Non-pigmented ciliary epithelial cell (primary cell): Measurements from ENCODE around the gene TMEM171.

ENCODE experiments used
- DNase-seq: peaks from one replicate; pipeline ENCODE4 v3.0.0-alpha.2; 2010; ENCODE audit warnings: low read depth

The TMEM171 gene

DNA sequence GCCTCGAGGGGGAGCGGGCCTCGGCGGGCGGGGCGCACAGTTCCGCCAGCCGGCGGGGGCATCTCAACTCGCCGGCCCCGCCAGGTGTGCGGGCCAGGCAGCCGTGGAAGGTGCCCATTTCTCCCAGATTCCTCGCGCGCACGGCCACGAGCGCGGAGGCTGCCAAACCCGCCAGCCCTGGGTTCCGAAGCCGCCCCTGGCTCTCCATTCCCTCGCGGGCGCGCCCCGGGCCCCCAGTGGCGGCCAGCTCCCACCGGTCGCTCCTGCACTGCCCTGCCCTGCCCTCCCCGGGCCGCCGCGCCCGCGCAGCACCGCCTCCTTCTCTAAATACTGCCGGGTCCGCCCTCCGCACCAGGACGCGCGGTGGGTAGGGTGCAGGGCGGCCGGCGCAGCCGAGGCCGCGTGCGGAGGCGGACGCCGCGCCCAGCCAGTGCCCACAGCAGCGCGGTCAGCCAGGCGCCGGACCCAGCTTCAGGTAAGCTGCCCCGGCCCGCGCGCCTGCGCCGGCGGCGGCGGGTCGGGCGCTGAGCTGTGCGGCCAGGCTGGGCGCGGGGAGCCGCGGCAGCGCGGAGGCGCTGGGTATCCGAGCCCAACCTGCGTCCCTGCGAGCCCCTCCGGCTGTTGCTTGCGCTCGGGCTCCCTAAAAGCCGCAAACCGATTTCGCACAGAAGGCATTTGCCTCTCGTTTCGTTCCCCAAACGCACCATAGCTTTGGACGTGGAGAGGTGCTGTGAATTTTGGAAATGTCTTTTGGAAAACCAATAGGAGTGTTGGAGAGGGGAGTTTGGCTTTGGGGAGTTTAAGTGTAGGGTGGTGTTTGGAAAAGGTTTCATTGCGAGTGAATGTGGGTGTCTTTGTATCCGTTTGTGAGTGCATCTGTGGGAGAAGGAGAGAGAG is at the start of gene TMEM171:
TMEM171 (plus strand) TSS at position 354 of the 897 bp plus-strand sequence. CDS start 2,799 bp downstream, outside the sequence.
- DNase-seq = no peak

DNA sequence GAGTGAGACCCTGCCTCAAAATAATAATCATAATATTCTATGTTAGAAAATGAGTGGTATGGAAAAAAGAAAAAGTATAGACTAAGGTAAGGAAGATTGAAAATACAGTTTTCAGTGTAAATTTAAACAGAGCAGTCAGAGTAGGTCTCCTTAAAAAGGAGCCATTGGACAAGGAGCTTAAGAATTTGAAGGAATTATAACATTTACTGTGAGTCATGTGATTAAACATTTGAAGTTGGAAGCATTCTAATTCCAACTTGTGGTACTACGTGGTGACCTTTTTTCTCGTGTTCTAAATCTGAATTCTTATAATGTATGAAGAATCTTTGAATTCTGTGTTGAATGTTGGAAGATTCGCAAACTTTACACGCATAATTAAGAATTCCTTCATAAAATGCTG is 39.3 kb upstream of the TMEM171 start:
- DNase-seq = no peak

GRCh38 chr5:73088026-73088425 is 32.3 kb upstream of the TMEM171 start:
- no peak for DNase-seq

DNA sequence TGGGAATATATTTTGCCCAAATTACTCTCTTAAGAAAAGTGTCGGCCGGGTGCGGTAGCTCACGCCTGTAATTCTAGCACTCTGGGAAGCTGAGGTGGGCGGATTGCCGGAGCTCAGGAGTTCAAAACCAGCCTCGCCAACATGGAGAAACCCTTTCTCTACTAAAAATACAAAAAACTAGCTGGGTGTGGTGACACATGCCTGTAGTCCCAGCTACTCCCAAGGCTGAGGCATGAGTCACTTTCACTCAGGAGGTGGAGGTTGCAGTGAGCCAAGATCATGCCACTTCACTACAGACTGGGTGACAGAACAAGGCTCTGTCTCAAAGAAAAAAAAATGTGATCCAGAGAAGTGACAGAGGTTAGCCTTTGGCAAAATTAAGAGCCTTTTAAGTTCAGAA is 26.4 kb upstream of the TMEM171 start:
- peak; percentile 40 for DNase-seq

GRCh38 chr5:73094415-73094814 is 26.0 kb upstream of the TMEM171 start:
- no peak for DNase-seq

DNA sequence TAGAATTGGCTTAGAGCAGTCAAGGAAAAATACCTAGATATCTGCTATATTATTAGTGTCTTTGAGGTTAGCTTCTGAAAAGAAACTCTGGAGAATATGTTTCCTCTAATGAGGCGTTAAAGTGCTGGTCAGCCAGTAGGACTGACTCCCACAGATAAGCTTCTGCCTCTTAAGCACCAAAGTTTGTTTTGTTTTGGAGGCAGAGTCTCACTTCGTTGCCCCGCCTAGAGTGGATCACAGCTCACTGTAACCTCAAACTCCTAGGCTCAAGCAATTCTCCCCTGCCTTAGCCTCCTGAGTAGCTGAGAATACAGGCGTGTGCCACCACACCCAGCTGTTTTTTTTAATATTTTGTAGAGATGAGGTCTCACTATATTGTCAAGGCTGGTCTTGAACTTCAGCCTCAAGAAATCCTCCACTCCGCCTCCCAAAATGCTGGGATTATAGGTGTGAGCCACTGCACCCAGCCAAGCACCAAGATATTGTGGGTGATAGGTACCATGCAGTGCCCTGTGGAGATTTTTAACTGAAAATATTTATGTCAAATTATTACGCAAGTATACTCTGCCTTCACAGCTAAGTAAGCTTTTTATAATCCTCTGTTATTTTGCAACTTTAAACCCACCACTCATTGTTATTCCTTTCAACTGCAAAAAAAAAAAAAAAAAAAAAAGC is 24.7 kb upstream of the TMEM171 start:
- DNase-seq = no peak

GRCh38 chr5:73096239-73096575 is 24.2 kb upstream of the TMEM171 start:
- DNase-seq = no peak

- DNase-seq = no peak
Measured at GRCh38 chr5:73097740-73098139, 22.6 kb upstream of the TMEM171 start.

DNA sequence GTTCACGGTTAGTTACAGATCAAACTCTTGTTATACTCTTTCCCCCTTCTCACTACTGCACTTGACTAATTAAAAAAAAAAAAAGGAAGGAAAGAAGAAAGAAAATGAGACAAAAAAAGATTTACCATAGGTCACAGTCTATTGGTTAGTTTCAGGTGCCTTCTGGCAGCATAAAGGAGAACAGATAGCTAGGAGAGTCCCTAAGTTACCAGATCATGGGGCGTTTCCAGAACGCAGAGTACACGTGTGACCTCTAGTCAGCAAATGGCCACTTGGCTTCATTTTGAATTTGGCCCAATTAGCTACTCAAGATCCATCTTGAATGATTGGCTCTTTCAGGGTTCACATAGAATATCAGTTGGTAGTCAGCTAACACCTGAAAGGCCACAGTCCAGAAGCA is 20.3 kb upstream of the TMEM171 start:
- no peak for DNase-seq

GRCh38 chr5:73103870-73104299 is 16.5 kb upstream of the TMEM171 start:
- DNase-seq = no peak

DNA sequence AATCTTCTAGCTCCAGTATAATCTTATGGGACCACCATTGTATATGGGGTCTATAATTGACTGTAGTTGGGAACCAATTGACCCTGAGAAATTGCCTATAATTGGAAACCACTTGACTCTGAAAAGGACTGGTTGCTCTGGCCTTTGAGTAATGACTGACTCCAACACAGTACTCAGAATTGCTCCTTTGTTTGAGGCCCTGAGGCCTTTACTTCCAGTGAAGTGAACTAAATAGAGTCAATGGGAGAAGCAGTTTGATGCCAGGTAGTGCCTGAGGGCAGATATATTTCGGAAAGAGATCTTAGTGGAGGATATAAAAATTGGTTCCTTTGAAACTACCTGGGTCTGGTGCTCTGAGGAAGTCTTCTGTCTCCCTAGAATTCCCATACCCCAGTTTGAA is 16.0 kb upstream of the TMEM171 start:
- DNase-seq = no peak

DNA sequence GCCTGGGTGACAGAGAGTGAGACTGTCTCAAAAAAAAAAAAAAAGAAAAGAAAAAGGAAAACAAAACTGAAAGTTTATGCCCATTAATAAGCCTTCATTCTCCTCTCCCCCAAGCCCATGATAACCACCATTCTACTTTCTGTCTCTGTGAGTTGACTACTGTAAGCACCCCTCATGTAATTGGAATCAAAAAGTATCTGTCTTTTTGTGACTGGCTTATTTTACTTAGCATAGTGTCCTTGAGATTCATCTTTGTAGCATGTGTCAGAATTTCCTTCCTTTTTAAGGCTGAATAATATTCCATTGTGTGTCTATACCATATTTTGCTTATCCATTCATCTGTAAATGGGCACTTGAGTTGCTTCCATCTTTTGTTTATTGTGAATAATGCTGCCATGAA is 14.0 kb upstream of the TMEM171 start:
- DNase-seq = no peak

DNA sequence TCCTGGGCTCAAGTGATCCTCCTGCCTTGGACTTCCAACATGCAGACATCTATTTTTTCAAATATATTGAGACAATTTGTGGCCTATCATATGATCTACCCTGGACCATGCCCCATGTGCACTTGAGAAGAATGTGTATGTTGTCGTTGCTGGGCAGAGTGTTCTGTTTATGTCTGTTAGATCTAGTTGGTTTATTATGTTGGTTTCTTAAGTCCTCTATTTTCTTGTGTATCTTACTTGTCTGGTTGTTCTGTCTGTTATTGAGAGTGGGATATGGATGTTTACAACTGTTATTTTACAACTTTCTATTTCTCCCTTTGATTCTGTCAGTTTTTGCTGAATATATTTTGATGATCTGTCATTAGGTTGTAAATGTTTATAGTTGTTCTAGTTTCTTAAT is 10.2 kb upstream of the TMEM171 start:
- DNase-seq = no peak

DNA sequence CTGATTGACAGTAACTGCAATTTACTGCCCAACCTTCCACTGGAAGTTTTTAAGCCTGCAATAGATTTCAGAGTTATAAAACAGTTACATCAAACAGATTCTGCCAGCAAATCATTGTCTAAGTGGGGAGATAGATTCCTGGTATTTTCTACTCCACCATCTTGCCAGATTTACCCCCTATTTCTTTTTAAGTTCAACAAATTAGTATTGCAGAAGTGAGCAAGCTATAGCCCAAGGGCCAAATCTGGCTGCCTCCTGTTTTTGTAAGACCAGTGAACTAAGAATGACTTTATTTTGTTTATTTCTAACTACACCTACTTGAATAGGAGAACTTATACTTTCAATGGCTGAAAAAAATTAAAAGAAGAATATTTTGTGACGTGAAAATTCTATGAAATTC is 8.8 kb upstream of the TMEM171 start:
- no peak for DNase-seq

GRCh38 chr5:73112359-73112758 is 8.0 kb upstream of the TMEM171 start:
- no peak for DNase-seq

DNA sequence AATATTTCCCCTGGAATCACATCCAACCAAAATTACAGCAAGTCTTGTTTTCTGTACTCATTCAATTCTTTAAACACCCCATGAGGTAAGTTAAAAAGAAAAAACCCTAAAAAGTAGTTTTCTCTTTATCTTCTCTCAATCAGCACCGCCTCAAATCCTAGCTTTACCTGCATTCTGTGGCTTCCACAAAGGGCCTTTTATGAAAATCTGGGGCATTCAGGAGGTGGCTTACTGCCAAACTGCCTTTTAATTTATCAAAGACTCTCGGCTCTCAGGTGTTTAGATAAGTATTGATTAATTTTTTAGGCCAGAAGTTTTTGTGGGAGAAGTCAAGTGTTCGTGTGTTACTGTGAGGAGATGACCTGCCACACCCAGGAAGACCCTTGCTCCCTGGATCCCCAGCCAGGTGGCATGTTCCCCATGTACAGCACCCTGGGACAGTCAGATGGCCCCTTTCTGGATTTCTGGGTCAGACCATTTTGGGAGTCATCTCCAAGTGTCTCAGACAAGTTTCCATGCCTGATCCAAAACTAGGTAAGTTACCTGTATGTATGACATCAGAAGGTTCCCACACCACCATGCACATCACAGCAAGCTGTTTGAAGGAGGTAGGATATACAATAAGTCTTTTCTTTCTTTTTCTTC is 6.2 kb upstream of the TMEM171 start:
- no peak for DNase-seq

GRCh38 chr5:73115399-73116051 is 4.8 kb upstream of the TMEM171 start:
- peak; percentile 92 for DNase-seq

DNA sequence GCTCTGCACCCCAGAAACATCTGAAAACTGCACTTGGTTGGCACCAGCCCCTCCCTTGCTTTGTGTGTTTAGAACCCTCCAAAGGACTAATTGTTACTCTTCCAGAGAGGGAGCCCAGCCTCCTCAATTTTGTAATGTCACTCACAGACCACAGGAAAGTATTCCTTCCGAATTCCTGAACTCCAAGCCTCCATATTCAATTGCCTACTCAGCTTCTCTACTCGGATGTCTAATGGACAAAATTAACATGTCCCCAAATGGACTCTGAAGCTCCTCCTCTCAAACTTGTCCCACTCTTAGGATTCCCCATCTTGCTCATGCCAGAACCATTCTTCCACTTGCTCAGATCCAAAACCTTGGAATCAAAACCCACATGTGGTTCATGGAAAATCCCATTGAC is 3.9 kb upstream of the TMEM171 start:
- DNase-seq = no peak

DNA sequence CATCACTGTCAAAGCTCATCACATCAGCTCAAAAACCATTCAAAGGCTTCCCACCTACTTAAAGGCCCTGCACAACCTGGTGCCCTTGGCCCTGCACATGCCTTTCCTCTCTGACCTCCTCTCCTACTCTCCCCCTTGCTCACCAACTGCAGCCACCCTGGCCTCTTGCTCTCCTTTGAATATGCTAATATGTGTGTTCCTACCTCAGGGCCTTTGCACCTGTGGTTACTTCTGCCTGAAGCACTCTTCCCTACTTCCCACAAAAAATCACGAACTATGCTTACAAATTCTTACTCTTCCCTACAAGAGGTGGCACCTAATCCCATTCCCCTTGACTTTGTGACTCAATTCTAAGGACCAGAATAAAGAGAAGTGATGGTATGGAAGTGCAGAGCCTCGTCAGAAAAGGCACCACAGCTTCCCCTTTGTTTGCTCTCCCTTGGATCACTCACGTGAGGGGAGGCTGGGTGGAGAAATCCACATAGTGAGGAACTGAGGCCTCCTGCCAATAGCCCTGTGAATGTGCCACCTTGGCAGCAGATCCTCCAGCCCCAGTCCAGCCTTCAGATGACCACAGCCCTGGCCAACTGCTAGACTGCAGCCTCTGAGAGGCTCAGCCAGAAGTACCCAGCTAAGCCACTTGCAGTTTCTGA is 3.2 kb upstream of the TMEM171 start:
- no peak for DNase-seq

DNA sequence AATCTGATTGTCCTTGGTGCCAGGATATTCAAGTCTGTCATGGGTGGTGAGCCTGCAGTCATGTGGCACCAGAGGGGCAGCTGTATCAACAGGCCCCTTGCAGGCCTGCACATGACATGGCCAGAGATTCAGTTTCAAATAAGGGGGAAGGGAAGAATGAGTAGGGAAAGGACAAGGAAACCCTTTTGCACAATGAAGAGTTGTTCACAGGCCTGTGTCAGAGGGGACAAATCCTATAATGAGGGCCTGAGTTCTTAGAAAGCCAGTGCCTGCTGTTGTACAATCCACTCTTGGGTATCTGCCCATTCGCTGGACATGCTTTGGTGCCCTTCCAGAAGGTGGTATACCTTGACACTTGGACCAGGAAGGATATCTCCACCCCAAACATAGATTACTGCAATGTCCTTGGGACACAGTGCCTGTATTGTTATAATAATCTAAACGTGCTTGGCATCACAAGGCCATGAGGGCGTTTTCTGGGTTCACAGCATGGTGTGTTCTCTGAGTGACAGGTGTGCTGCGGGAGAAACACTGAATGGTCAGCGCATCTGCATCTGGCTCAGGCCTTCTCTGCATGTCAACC is 1.9 kb upstream of the TMEM171 start:
- no peak for DNase-seq

- DNase-seq = no peak
Measured at GRCh38 chr5:73119451-73120157, 771 bp upstream of the TMEM171 start.
